Stimulated activated naive CD4-positive, alpha-beta T cell (primary cell): ENCODE measurements around the gene TIAM1.

Experiments
- DNase-seq, 6 experiments: peaks; one replicate each; lab custom pipeline; 2025; lab: John Stamatoyannopoulos, UW

The TIAM1 gene

GRCh38 chr21:31343680-31344480 is at the start of gene TIAM1:
Gene TIAM1, minus strand, starts transcription at chr21:31344261. Its CDS starts 77,289 bp downstream, at chr21:31266972.
- no peak for DNase-seq

- DNase-seq, result no peak
Observed at GRCh38 chr21:31387560-31388186, 43.6 kb upstream of the TIAM1 start.

GRCh38 chr21:31386006-31386405 is 41.9 kb upstream of the TIAM1 start:
- no peak for DNase-seq

GRCh38 chr21:31383770-31384169 is 39.7 kb upstream of the TIAM1 start:
- no peak for DNase-seq

GRCh38 chr21:31382060-31382459 is 38.0 kb upstream of the TIAM1 start:
- peak in 2 of 6 experiments; percentile 4 to 6 for DNase-seq

- DNase-seq, result no peak
Observed at GRCh38 chr21:31376301-31376700, 32.2 kb upstream of the TIAM1 start.

- DNase-seq, result no peak
Observed at GRCh38 chr21:31374395-31374794, 30.3 kb upstream of the TIAM1 start.

GRCh38 chr21:31372471-31372765 is 28.4 kb upstream of the TIAM1 start:
- no peak for DNase-seq

GRCh38 chr21:31371715-31372470 is 27.8 kb upstream of the TIAM1 start:
- DNase-seq, result no peak

- DNase-seq, result no peak
Observed at GRCh38 chr21:31370893-31371544, 27.0 kb upstream of the TIAM1 start.

GRCh38 chr21:31370281-31370892 is 26.3 kb upstream of the TIAM1 start:
- DNase-seq, result no peak

- DNase-seq, result no peak
Observed at GRCh38 chr21:31368361-31368760, 24.3 kb upstream of the TIAM1 start.

GRCh38 chr21:31367801-31368200 is 23.7 kb upstream of the TIAM1 start:
- DNase-seq, result no peak

- DNase-seq, result no peak
Observed at GRCh38 chr21:31366825-31367224, 22.8 kb upstream of the TIAM1 start.

GRCh38 chr21:31364253-31364945 is 20.3 kb upstream of the TIAM1 start:
- DNase-seq, result peak in 1 of 6 experiments; percentile 24

GRCh38 chr21:31363720-31364119 is 19.7 kb upstream of the TIAM1 start:
- peak in 3 of 6 experiments; percentile 36 to 38 (median 37) for DNase-seq

- no peak for DNase-seq
Observed at GRCh38 chr21:31360717-31361116, 16.7 kb upstream of the TIAM1 start.

- no peak for DNase-seq
Observed at GRCh38 chr21:31358158-31358557, 14.1 kb upstream of the TIAM1 start.

GRCh38 chr21:31356440-31356839 is 12.4 kb upstream of the TIAM1 start:
- no peak for DNase-seq

- peak; percentile 27 to 80 (median 58) for DNase-seq
Observed at GRCh38 chr21:31354604-31355443, 10.8 kb upstream of the TIAM1 start.
